K562 (cell line): ENCODE measurements around the gene SLC17A9. TPM values are rescaled to one million over a fixed set of nuclear protein-coding genes. Genes with fewer than 3 reads are reported as not detected.

Source experiments
- KLF13 ChIP-seq: fragments of 450-650 bp; IDR thresholded peaks from 2 replicates; pipeline ENCODE4 v1.6.1; 2016; ENCODE audit warnings: missing genetic modification characterization, low read depth, mild to moderate bottlenecking, missing compliant biosample characterization, moderate library complexity, borderline replicate concordance
- MEF2A ChIP-seq: IDR thresholded peaks from 2 replicates; pipeline ENCODE4 v1.6.1; 2011; ENCODE audit warnings: low read depth, mild to moderate bottlenecking, low read length, moderate library complexity; ENCODE audit not compliant: control insufficient read depth
- RB1 ChIP-seq: fragments of 450-650 bp; IDR thresholded peaks from 2 replicates; pipeline ENCODE4 v1.6.1; 2017; ENCODE audit warnings: low read depth, mild to moderate bottlenecking
- ZC3H4 ChIP-seq: sonication (generic); formaldehyde crosslinking; IDR thresholded peaks from 2 replicates; pipeline ENCODE4 v1.9.0; 2021; ENCODE audit warnings: missing genetic modification reagents, borderline replicate concordance
- ZNF232 ChIP-seq: sonication (generic); formaldehyde crosslinking; IDR thresholded peaks from 2 replicates; pipeline ENCODE4 v1.8.0; 2022; ENCODE audit warnings: mild to moderate bottlenecking, missing genetic modification reagents
- polyA plus RNA-seq, 8 experiments: library from polyadenylated mRNA; depleted of rRNA in 4 of 8; stranded (reverse) in 5 of 8; unstranded in 3 of 8; fragments of >200 nt; fragmentation: Nextera tagmentation in 2 of 8; fragmentation: Illumina TruSeq in 1 of 8; extraction: Ambion mirVana in 2 of 8; extraction: Trizol in 1 of 8; gene quantifications; 2 replicates each; pipeline versions ENCODE4 v1.2.1 to v1.2.3, GENCODE V29; 2011 to 2014; ENCODE audit warnings: inconsistent platforms in 1 of 8, missing spikeins in 1 of 8
- total RNA-seq, 7 experiments: library from RNA; depleted of rRNA in 6 of 7; stranded (reverse); fragments of >200 nt in 6 of 7; fragmentation: Illumina TruSeq in 2 of 7; extraction: Trizol in 2 of 7; gene quantifications; 2 replicates each; pipeline versions ENCODE4 v1.2.1 to v1.2.3, GENCODE V29; 2011 to 2021; ENCODE audit warnings: low replicate concordance in 1 of 7
- TF ChIP-seq, protein P1 (sequence below): fragments of 450-650 bp; IDR thresholded peaks from 2 replicates; pipeline ENCODE4 v1.6.1; 2016; ENCODE audit warnings: low read depth

Gene SLC17A9
- total and polyA plus RNA-seq, 9 of the 15 experiments (the other 6 are each of a cell fraction or from before 2014, with no cell fraction given), result 0.04 to 0.31 TPM; not detected in 7

DNA sequence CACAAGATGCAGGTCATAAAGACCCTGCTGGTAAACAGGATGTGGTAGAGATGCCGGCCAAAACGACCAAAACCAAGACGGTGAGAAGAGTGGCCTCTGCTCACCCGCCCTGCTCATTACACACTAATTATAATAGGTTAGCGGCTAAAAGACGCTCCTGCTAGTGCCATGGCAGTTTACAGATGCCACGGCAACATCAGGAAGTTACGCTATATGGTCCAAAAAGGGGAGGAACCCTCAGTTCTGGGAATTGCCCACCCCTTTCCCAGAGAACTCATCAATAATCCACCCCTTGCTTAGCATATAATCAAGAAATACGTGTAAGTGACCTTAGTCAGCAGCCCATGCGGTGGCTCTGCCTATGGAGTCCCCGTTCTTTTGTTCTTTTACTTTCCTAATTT lies 36.7 kb downstream of the SLC17A9 start (continued):
- TF ChIP-seq, protein P1, sequence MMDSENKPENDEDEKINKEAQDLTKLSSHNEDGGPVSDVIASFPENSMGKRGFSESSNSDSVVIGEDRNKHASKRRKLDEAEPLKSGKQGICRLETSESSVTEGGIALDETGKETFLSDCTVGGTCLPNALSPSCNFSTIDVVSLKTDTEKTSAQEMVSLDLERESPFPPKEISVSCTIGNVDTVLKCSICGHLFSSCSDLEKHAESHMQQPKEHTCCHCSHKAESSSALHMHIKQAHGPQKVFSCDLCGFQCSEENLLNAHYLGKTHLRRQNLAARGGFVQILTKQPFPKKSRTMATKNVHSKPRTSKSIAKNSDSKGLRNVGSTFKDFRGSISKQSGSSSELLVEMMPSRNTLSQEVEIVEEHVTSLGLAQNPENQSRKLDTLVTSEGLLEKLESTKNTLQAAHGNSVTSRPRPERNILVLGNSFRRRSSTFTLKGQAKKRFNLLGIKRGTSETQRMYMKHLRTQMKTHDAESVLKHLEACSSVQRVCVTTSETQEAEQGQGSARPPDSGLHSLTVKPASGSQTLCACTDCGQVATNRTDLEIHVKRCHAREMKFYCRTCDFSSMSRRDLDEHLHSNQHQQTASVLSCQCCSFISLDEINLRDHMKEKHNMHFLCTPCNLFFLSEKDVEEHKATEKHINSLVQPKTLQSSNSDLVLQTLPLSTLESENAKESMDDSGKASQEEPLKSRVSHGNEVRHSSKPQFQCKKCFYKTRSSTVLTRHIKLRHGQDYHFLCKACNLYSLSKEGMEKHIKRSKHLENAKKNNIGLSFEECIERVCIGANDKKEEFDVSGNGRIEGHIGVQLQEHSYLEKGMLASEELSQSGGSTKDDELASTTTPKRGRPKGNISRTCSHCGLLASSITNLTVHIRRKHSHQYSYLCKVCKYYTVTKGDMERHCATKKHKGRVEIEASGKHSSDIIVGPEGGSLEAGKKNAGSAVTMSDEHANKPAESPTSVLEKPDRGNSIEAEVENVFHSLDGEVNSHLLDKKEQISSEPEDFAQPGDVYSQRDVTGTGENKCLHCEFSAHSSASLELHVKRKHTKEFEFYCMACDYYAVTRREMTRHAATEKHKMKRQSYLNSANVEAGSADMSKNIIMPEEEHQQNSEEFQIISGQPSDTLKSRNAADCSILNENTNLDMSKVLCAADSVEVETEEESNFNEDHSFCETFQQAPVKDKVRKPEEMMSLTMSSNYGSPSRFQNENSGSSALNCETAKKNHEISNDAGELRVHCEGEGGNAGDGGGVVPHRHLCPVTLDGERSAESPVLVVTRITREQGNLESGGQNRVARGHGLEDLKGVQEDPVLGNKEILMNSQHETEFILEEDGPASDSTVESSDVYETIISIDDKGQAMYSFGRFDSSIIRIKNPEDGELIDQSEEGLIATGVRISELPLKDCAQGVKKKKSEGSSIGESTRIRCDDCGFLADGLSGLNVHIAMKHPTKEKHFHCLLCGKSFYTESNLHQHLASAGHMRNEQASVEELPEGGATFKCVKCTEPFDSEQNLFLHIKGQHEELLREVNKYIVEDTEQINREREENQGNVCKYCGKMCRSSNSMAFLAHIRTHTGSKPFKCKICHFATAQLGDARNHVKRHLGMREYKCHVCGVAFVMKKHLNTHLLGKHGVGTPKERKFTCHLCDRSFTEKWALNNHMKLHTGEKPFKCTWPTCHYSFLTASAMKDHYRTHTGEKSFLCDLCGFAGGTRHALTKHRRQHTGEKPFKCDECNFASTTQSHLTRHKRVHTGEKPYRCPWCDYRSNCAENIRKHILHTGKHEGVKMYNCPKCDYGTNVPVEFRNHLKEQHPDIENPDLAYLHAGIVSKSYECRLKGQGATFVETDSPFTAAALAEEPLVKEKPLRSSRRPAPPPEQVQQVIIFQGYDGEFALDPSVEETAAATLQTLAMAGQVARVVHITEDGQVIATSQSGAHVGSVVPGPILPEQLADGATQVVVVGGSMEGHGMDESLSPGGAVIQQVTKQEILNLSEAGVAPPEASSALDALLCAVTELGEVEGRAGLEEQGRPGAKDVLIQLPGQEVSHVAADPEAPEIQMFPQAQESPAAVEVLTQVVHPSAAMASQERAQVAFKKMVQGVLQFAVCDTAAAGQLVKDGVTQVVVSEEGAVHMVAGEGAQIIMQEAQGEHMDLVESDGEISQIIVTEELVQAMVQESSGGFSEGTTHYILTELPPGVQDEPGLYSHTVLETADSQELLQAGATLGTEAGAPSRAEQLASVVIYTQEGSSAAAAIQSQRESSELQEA, result no peak
- TF ChIP-seq MEF2A (no peak), ZC3H4 (CRISPR knock-in tag) (no peak), KLF13 (no peak), RB1 (no peak), ZNF232 (no peak)
